ENCODE results near the gene ARL14EP. TPM values are rescaled to one million over a fixed set of nuclear protein-coding genes. Genes with fewer than 3 reads are reported as not detected.

The ARL14EP gene
- total RNA-seq, 4 donors from 2014 or later: 6.3 to 21.5 (median 15.1) TPM

DNA sequence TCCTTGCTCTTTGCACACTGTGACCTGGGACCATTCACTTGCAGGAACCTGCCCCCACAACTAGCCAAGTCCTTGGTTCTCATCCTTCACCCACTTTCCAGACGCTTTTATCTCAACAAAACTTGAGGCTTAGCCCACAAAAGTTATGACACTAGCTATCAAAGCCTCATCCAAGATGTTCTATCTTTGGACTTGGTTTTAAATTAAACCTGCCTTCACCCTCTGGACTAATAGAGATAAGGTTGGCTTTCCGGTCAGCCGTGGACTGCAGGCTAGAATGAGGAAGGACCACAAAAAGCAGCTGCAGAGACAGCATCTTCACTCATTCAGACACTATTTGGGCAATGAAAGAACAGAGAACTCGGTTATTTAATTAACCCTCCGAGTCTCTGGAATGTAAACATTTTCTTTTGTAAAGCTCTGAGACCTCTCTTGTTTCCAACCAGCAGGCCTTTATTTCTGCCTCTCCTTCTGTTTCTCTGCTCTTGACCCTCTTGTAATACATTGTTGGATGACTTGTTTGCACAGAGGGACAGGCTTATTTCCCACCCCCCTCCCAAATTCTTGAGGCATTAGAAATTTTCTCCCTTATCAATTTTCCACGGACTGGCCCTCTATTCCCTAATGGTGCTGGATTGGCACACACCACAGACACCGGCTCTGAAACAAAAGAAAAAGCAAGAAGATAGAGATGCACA, 41.4 kb downstream of the ARL14EP start:
- no peaks in the 10 kb centered on the region for H3K27me3 ChIP-seq
- TF ChIP-seq, protein P1, sequence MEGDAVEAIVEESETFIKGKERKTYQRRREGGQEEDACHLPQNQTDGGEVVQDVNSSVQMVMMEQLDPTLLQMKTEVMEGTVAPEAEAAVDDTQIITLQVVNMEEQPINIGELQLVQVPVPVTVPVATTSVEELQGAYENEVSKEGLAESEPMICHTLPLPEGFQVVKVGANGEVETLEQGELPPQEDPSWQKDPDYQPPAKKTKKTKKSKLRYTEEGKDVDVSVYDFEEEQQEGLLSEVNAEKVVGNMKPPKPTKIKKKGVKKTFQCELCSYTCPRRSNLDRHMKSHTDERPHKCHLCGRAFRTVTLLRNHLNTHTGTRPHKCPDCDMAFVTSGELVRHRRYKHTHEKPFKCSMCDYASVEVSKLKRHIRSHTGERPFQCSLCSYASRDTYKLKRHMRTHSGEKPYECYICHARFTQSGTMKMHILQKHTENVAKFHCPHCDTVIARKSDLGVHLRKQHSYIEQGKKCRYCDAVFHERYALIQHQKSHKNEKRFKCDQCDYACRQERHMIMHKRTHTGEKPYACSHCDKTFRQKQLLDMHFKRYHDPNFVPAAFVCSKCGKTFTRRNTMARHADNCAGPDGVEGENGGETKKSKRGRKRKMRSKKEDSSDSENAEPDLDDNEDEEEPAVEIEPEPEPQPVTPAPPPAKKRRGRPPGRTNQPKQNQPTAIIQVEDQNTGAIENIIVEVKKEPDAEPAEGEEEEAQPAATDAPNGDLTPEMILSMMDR (IDR thresholded peaks at IDR 0.05): no peak
- TF ChIP-seq POLR2A (IDR thresholded peaks at IDR 0.05): no peak
- H3K9me3 ChIP-seq: no peaks in the 10 kb centered on the region
- no peak overlapping the region for H3K27ac ChIP-seq
- H3K4me3 ChIP-seq: no peak overlapping the region
- H3K36me3 ChIP-seq: no peaks in the 10 kb centered on the region
- no peak for DNase-seq
- H3K4me1 ChIP-seq: no peaks in the 10 kb centered on the region

- no peak overlapping the region for H3K27ac ChIP-seq
- no peak for DNase-seq
- TF ChIP-seq, protein P1 (IDR thresholded peaks at IDR 0.05): no peak
- TF ChIP-seq POLR2A (IDR thresholded peaks at IDR 0.05): no peak
- no peaks in the 10 kb centered on the region for H3K9me3 ChIP-seq
- no peaks in the 10 kb centered on the region for H3K4me1 ChIP-seq
- H3K4me3 ChIP-seq: no peak overlapping the region
- no peaks in the 10 kb centered on the region for H3K36me3 ChIP-seq
- no peaks in the 10 kb centered on the region for H3K27me3 ChIP-seq
Measured at GRCh38 chr11:30364837-30365482, 42.1 kb downstream of the ARL14EP start.

- Histone ChIP-seq H3K36me3 (no peaks in the 10 kb centered on the region), H3K4me1 (no peaks in the 10 kb centered on the region), H3K4me3 (no peak overlapping the region), H3K27ac (no peak overlapping the region), H3K27me3 (no peaks in the 10 kb centered on the region), H3K9me3 (no peaks in the 10 kb centered on the region)
- no peak for TF ChIP-seq POLR2A (IDR thresholded peaks at IDR 0.05)
- TF ChIP-seq, protein P1 (IDR thresholded peaks at IDR 0.05): no peak
- no peak for DNase-seq
Measured at GRCh38 chr11:30365793-30366517, 43.1 kb downstream of the ARL14EP start.

DNA sequence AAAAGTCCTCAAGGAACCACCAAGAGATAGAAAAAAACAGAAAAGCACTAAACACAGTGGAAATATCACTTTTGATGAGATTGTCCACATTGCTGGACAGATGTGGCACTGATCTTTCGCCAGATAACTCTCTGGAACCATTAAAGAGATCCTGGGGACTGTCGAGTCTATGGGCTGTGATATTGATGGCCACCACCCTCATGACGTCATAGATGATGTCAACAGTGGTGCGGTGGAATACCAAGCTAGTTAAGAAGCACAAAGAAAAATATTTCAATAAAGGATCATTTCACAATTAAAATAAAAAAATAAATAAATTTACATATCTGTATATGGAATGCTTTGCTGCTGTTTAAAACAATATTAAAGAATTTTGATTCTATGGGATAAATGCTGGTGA, 45.5 kb downstream of the ARL14EP start:
- H3K27ac ChIP-seq: no peak overlapping the region
- no peaks in the 10 kb centered on the region for H3K9me3 ChIP-seq
- no peaks in the 10 kb centered on the region for H3K36me3 ChIP-seq
- H3K27me3 ChIP-seq: no peaks in the 10 kb centered on the region
- H3K4me3 ChIP-seq: no peak overlapping the region
- DNase-seq: no peak
- no peaks in the 10 kb centered on the region for H3K4me1 ChIP-seq
- TF ChIP-seq, protein P1 (IDR thresholded peaks at IDR 0.05): no peak
- TF ChIP-seq POLR2A (IDR thresholded peaks at IDR 0.05): no peak

DNA sequence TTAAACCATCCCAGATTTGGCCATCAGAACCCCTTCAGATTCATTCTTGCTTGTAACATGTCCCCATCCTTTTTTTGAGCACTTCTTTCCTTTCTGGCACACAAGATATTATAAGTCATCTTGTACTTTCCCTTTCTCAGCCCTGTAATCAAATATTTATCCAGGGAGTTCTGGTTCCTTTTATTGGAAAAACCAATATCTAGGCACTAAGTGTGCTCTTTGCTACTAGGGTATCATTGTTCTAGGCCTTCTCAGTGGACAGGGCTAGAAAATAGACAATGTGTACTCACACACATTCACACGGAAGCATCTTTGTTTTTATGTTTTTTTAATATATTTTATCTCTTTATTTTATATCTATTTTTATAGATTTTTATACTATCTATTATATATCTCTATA, 47.3 kb downstream of the ARL14EP start:
- TF ChIP-seq, protein P1 (IDR thresholded peaks at IDR 0.05): no peak
- no peak for TF ChIP-seq POLR2A (IDR thresholded peaks at IDR 0.05)
- H3K27ac ChIP-seq: no peak overlapping the region
- DNase-seq: no peak
- H3K4me3 ChIP-seq: no peak overlapping the region
- H3K36me3 ChIP-seq: no peaks in the 10 kb centered on the region
- no peaks in the 10 kb centered on the region for H3K9me3 ChIP-seq
- H3K4me1 ChIP-seq: no peaks in the 10 kb centered on the region
- H3K27me3 ChIP-seq: no peaks in the 10 kb centered on the region
